Loucy (cell line): Measurements from ENCODE around the gene GP5.

Experiments
- H2AFZ ChIP-seq: fragments of 200-600 bp; sonication (generic); 2 replicates; pipeline ENCODE4 v1.6.0; 2016; ENCODE audit warnings: antibody characterized with exemption, mild to moderate bottlenecking, low read length, moderate library complexity
- H3F3A ChIP-seq: fragments of 200-600 bp; 2 replicates; pipeline ENCODE4 v1.6.0; 2016; ENCODE audit warnings: antibody characterized with exemption, low read depth, mild to moderate bottlenecking
- H3K27me3 ChIP-seq: fragments of 200-600 bp; sonication (generic); 2 replicates; pipeline ENCODE4 v1.6.1; 2014; ENCODE audit warnings: low read length, mild to moderate bottlenecking; ENCODE audit not compliant: insufficient read depth, poor library complexity, severe bottlenecking
- H3K36me3 ChIP-seq: fragments of 200-600 bp; sonication (generic); 2 replicates; pipeline ENCODE4 v1.6.1; 2016; ENCODE audit warnings: low read length; ENCODE audit not compliant: insufficient read depth
- H3K4me1 ChIP-seq: fragments of 200-600 bp; sonication (generic); 2 replicates; pipeline ENCODE4 v1.5.1; 2014; ENCODE audit warnings: low read length, mild to moderate bottlenecking; ENCODE audit not compliant: insufficient read depth, poor library complexity, severe bottlenecking
- H3K4me2 ChIP-seq: fragments of 200-600 bp; sonication (generic); 2 replicates; pipeline ENCODE4 v1.6.0; 2014; ENCODE audit warnings: antibody characterized with exemption, low read length, low read depth, mild to moderate bottlenecking; ENCODE audit not compliant: poor library complexity, severe bottlenecking
- H3K4me3 ChIP-seq: fragments of 200-600 bp; sonication (generic); 2 replicates; pipeline ENCODE4 v1.5.1; 2014; ENCODE audit warnings: low read length, mild to moderate bottlenecking, mixed read lengths; ENCODE audit not compliant: poor library complexity, severe bottlenecking
- H3K79me2 ChIP-seq: fragments of 200-600 bp; sonication (generic); 2 replicates; pipeline ENCODE4 v1.6.1; 2014; ENCODE audit warnings: low read length; ENCODE audit not compliant: insufficient read depth
- H3K9ac ChIP-seq: fragments of 200-600 bp; sonication (generic); 2 replicates; pipeline ENCODE4 v1.6.0; 2014; ENCODE audit warnings: mild to moderate bottlenecking, low read depth, low read length, moderate library complexity; ENCODE audit not compliant: poor library complexity, severe bottlenecking
- H3K9me2 ChIP-seq: fragments of 200-600 bp; sonication (generic); replicated peaks from 2 replicates; pipeline ENCODE4 v1.6.1; 2016; ENCODE audit warnings: low read depth, low read length, mixed read lengths
- H3K9me3 ChIP-seq: fragments of 200-600 bp; sonication (generic); 2 replicates; pipeline ENCODE4 v1.6.1; 2014; ENCODE audit warnings: mild to moderate bottlenecking, antibody characterized with exemption, low read length, low read depth; ENCODE audit not compliant: insufficient read depth
- H4K20me1 ChIP-seq: fragments of 200-600 bp; sonication (generic); 2 replicates; pipeline ENCODE4 v1.6.0; 2014; ENCODE audit warnings: antibody characterized with exemption, low read length, mild to moderate bottlenecking; ENCODE audit not compliant: insufficient read depth, poor library complexity, severe bottlenecking
- CTCF ChIP-seq: fragments of 200-600 bp; sonication (generic); conservative IDR thresholded peaks from 2 replicates; pipeline ENCODE4 v1.5.1; 2014; ENCODE audit warnings: mild to moderate bottlenecking, antibody characterized with exemption, low read length
- EZH2phosphoT487 ChIP-seq: fragments of 200-600 bp; IDR thresholded peaks from 2 replicates; pipeline ENCODE4 v1.6.1; 2018; ENCODE audit warnings: antibody characterized with exemption, mild to moderate bottlenecking, moderate library complexity, borderline replicate concordance

GP5 gene

GRCh38 chr3:194387276-194387675 lies 11.8 kb downstream of the GP5 start:
- no peaks in the 10 kb centered on the region for H3F3A ChIP-seq
- H3K9me3 ChIP-seq = no peaks in the 10 kb centered on the region
- no peak for TF ChIP-seq CTCF
- no peak for TF ChIP-seq EZH2phosphoT487
- H3K4me1 ChIP-seq = peaks cover 2% of the 10 kb centered on the region
- no peak overlapping the region for H3K9ac ChIP-seq
- no peak overlapping the region for H2AFZ ChIP-seq
- H3K4me2 ChIP-seq = no peak overlapping the region
- H3K9me2 ChIP-seq = no peaks in the 10 kb centered on the region
- no peaks in the 10 kb centered on the region for H4K20me1 ChIP-seq
- H3K79me2 ChIP-seq = no peaks in the 10 kb centered on the region
- H3K27me3 ChIP-seq = no peaks in the 10 kb centered on the region
- H3K4me3 ChIP-seq = no peak overlapping the region
- no peaks in the 10 kb centered on the region for H3K36me3 ChIP-seq

GRCh38 chr3:194386648-194387047 lies 12.4 kb downstream of the GP5 start:
- H3K9me2 ChIP-seq = no peaks in the 10 kb centered on the region
- TF ChIP-seq CTCF = no peak
- TF ChIP-seq EZH2phosphoT487 = no peak
- no peak overlapping the region for H3K4me3 ChIP-seq
- no peaks in the 10 kb centered on the region for H4K20me1 ChIP-seq
- no peaks in the 10 kb centered on the region for H3K79me2 ChIP-seq
- H3F3A ChIP-seq = no peaks in the 10 kb centered on the region
- no peaks in the 10 kb centered on the region for H3K27me3 ChIP-seq
- H3K36me3 ChIP-seq = no peaks in the 10 kb centered on the region
- H3K9ac ChIP-seq = no peak overlapping the region
- H3K4me1 ChIP-seq = peaks cover 2% of the 10 kb centered on the region
- H3K9me3 ChIP-seq = no peaks in the 10 kb centered on the region
- no peak overlapping the region for H2AFZ ChIP-seq
- H3K4me2 ChIP-seq = no peak overlapping the region

- no peaks in the 10 kb centered on the region for H3K9me2 ChIP-seq
- no peak overlapping the region for H2AFZ ChIP-seq
- TF ChIP-seq EZH2phosphoT487 (no peak), CTCF (no peak)
These were observed 13.0 kb downstream of the GP5 start for GRCh38 chr3:194386066-194386465.

More at GRCh38 chr3:194386066-194386465, 13.0 kb downstream of the GP5 start:
- Histone ChIP-seq H3K4me3 (no peak overlapping the region), H4K20me1 (no peaks in the 10 kb centered on the region), H3K79me2 (no peaks in the 10 kb centered on the region), H3K4me2 (no peak overlapping the region), H3K9ac (no peak overlapping the region), H3F3A (no peaks in the 10 kb centered on the region), H3K36me3 (no peaks in the 10 kb centered on the region), H3K27me3 (no peaks in the 10 kb centered on the region), H3K9me3 (no peaks in the 10 kb centered on the region), H3K4me1 (peaks cover 2% of the 10 kb centered on the region)
